Keratinocyte (primary cell): ENCODE measurements around the gene VIPR2. TPM values are rescaled to one million over a fixed set of nuclear protein-coding genes. Genes with fewer than 3 reads are reported as not detected.

Source experiments
- DNase-seq: peaks from one replicate; pipeline ENCODE4 v3.0.0-alpha.2; 2011; ENCODE audit warnings: low read depth, missing footprints, low spot score
- FAIRE-seq: peaks from 2 replicates; lab custom pipeline; 2011; peaks lifted over from hg19 to GRCh38; lab: Jason Lieb, UNC
- H2AFZ ChIP-seq: 2 replicates; pipeline ENCODE4 v1.6.0; 2012; ENCODE audit warnings: low read length, control low read depth, inconsistent platforms; ENCODE audit not compliant: control insufficient read depth
- H3K27ac ChIP-seq: 2 replicates; pipeline ENCODE4 v1.5.1; 2011; ENCODE audit warnings: low read length; ENCODE audit not compliant: control insufficient read depth, insufficient read depth
- H3K27me3 ChIP-seq: 3 replicates; pipeline ENCODE4 v1.6.0; 2011; ENCODE audit warnings: low read length; ENCODE audit not compliant: control insufficient read depth, insufficient read depth; ENCODE audit errors: extremely low read depth
- H3K36me3 ChIP-seq, 2 experiments: 2 replicates in 1 of 2; 3 replicates in 1 of 2; pipeline ENCODE4 v1.5.1; 2011; ENCODE audit warnings: low read length in 2 of 2, mild to moderate bottlenecking in 1 of 2; ENCODE audit not compliant: control insufficient read depth in 2 of 2, insufficient read depth in 2 of 2; ENCODE audit errors: extremely low read depth in 1 of 2
- H3K4me1 ChIP-seq: 3 replicates; pipeline ENCODE4 v1.5.1; 2011; ENCODE audit warnings: low read length; ENCODE audit not compliant: control insufficient read depth, insufficient read depth; ENCODE audit errors: extremely low read depth
- H3K4me2 ChIP-seq: 3 replicates; pipeline ENCODE4 v1.6.0; 2011; ENCODE audit warnings: low read depth, low read length; ENCODE audit not compliant: control insufficient read depth, insufficient read depth; ENCODE audit errors: extremely low read depth
- H3K4me3 ChIP-seq, 3 experiments: fragments of 200-600 bp in 1 of 3; sonication (generic) in 1 of 3; 2 replicates in 2 of 3; 3 replicates in 1 of 3; pipeline ENCODE4 v1.5.1; 2011 to 2016; ENCODE audit warnings: low read length in 3 of 3, mild to moderate bottlenecking in 3 of 3, control low read depth in 2 of 3, inconsistent platforms in 1 of 3, low read depth in 1 of 3, mixed read lengths in 1 of 3, mixed run types in 1 of 3, moderate library complexity in 1 of 3; ENCODE audit not compliant: control insufficient read depth in 2 of 3, insufficient read depth in 2 of 3; ENCODE audit errors: extremely low read depth in 1 of 3
- H3K79me2 ChIP-seq: 2 replicates; pipeline ENCODE4 v1.6.0; 2012; ENCODE audit warnings: low read length; ENCODE audit not compliant: control insufficient read depth, insufficient read depth
- H3K9ac ChIP-seq: 3 replicates; pipeline ENCODE4 v1.6.0; 2011; ENCODE audit warnings: low read length; ENCODE audit not compliant: control insufficient read depth, insufficient read depth; ENCODE audit errors: extremely low read depth
- H3K9me1 ChIP-seq: 3 replicates; pipeline ENCODE4 v1.6.0; 2011; ENCODE audit warnings: low read length; ENCODE audit not compliant: control insufficient read depth, insufficient read depth; ENCODE audit errors: extremely low read depth
- H3K9me3 ChIP-seq: 2 replicates; pipeline ENCODE4 v1.5.1; 2012; ENCODE audit warnings: low read depth, low read length; ENCODE audit not compliant: control insufficient read depth
- H4K20me1 ChIP-seq: 3 replicates; pipeline ENCODE4 v1.6.0; 2011; ENCODE audit warnings: low read length; ENCODE audit not compliant: control insufficient read depth, insufficient read depth; ENCODE audit errors: extremely low read depth
- EZH2 ChIP-seq: IDR thresholded peaks from one replicate; pipeline ENCODE4 v1.6.1; 2012; ENCODE audit warnings: inconsistent platforms, mild to moderate bottlenecking, low read length, moderate library complexity
- dilution Hi-C: fragments of 300-500 bp; cut with MboI; formaldehyde crosslinking; loops from one replicate; pipeline ENCODE4 v1.7.0; 2020; ENCODE audit warnings: low sequenced_read_pairs; ENCODE audit not compliant: extremely low pct_ligation_motif_present
- polyA plus RNA-seq, 5 experiments: library from polyadenylated mRNA; depleted of rRNA in 3 of 5; stranded (reverse) in 3 of 5; stranded (forward) in 1 of 5; unstranded in 1 of 5; fragments of >200 nt; gene quantifications; 1 replicate in 1 of 5; 2 replicates in 3 of 5; 3 replicates in 1 of 5; pipeline versions ENCODE4 v1.2.1 to v1.2.3, GENCODE V29; 2011 to 2012; ENCODE audit warnings: missing spikeins in 2 of 5, low read depth in 1 of 5, low replicate concordance in 1 of 5
- TF ChIP-seq, protein P1 (sequence below), 3 experiments: IDR thresholded peaks in 1 of 3; conservative IDR thresholded peaks in 1 of 3; optimal IDR thresholded peaks in 1 of 3; 2 replicates in 2 of 3; 3 replicates in 1 of 3; pipeline versions ENCODE3 to v1.5.1; 2011; ENCODE audit warnings: low read length in 3 of 3, mild to moderate bottlenecking in 3 of 3, moderate library complexity in 2 of 3, control low read depth in 1 of 3, inconsistent platforms in 1 of 3; ENCODE audit not compliant: insufficient read depth in 2 of 3; ENCODE audit errors: extremely low read depth in 1 of 3

The VIPR2 gene
- polyA plus RNA-seq, 1 donor (not counting 4 experiments of a cell fraction or from before 2014, with no cell fraction given): not detected

DNA sequence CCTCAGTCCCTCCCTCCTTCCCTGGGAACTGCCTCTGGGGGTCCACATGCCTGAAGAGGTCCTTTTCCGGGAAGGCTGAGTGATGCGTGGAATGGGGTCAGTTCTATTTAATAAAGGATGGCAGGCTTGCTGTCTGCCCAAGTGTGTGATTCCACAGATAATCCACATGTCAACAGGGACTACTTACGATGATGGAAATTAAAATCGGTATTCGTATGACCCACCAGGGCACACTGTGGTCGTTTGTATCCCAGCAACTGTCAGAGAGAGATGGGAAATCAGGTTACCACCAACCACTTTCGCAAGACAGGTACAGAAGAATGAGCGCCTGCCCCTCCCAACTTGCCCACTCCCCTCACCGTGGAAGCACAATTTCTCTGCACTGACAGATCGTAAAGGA lies 110.3 kb downstream of the VIPR2 start:
- Histone ChIP-seq H4K20me1 (no peaks in the 10 kb centered on the region), H3K9ac (no peak overlapping the region), H3K4me2 (no peak overlapping the region), H3K36me3 (no peaks in the 10 kb centered on the region), H2AFZ (no peak overlapping the region), H3K79me2 (no peaks in the 10 kb centered on the region), H3K9me3 (no peaks in the 10 kb centered on the region), H3K4me1 (no peaks in the 10 kb centered on the region), H3K27me3 (no peaks in the 10 kb centered on the region), H3K27ac (no peak overlapping the region), H3K9me1 (no peaks in the 10 kb centered on the region), H3K4me3 (no peak overlapping the region)
- dilution Hi-C loops: no loop called here
- DNase-seq: no peak
- TF ChIP-seq EZH2: no peak
- TF ChIP-seq, protein P1, sequence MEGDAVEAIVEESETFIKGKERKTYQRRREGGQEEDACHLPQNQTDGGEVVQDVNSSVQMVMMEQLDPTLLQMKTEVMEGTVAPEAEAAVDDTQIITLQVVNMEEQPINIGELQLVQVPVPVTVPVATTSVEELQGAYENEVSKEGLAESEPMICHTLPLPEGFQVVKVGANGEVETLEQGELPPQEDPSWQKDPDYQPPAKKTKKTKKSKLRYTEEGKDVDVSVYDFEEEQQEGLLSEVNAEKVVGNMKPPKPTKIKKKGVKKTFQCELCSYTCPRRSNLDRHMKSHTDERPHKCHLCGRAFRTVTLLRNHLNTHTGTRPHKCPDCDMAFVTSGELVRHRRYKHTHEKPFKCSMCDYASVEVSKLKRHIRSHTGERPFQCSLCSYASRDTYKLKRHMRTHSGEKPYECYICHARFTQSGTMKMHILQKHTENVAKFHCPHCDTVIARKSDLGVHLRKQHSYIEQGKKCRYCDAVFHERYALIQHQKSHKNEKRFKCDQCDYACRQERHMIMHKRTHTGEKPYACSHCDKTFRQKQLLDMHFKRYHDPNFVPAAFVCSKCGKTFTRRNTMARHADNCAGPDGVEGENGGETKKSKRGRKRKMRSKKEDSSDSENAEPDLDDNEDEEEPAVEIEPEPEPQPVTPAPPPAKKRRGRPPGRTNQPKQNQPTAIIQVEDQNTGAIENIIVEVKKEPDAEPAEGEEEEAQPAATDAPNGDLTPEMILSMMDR (optimal IDR thresholded peaks at IDR 0.05 in 1 of 3, IDR thresholded peaks at IDR 0.05 in 1 of 3, conservative IDR thresholded peaks at IDR 0.05 in 1 of 3; ENCODE audit: extremely low read depth in 1 of 3, insufficient read depth in 2 of 3, low read length in 3 of 3): no peak
- no peak for FAIRE-seq

DNA sequence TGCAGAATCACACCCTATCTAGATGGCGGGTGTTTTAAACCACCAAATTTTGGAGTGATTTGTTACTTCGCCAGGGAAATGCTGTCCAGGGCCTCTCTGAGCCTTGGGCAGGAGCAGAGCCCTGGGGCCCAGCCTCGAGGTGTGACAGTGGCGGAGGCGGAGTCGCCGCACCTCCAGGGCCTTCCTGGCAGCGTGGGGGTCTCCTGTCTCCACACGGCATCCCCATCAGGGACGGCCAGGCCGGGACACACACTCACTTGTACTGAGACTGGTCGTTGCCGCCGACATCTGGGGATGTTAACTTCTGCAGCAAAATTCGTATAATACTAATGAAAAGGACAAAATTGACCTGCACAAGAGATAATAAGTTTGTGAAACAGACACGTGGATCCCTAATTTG lies 110.7 kb downstream of the VIPR2 start:
- no peaks in the 10 kb centered on the region for H3K9me1 ChIP-seq
- no peak overlapping the region for H3K27ac ChIP-seq
- no peaks in the 10 kb centered on the region for H4K20me1 ChIP-seq
- H3K9me3 ChIP-seq: no peaks in the 10 kb centered on the region
- DNase-seq: no peak
- H3K4me1 ChIP-seq: no peaks in the 10 kb centered on the region
- no peaks in the 10 kb centered on the region for H3K27me3 ChIP-seq
- TF ChIP-seq, protein P1 (optimal IDR thresholded peaks at IDR 0.05 in 1 of 3, IDR thresholded peaks at IDR 0.05 in 1 of 3, conservative IDR thresholded peaks at IDR 0.05 in 1 of 3; ENCODE audit: extremely low read depth in 1 of 3, insufficient read depth in 2 of 3, low read length in 3 of 3): no peak
- TF ChIP-seq EZH2: no peak
- H3K4me3 ChIP-seq: no peak overlapping the region
- H3K36me3 ChIP-seq: no peaks in the 10 kb centered on the region
- dilution Hi-C loops: no loop called here
- no peak overlapping the region for H3K4me2 ChIP-seq
- H2AFZ ChIP-seq: no peak overlapping the region
- H3K9ac ChIP-seq: no peak overlapping the region
- H3K79me2 ChIP-seq: no peaks in the 10 kb centered on the region
- FAIRE-seq: no peak
